Transverse colon (tissue), 4 donors: ENCODE data around the gene TMEM50A.
"Not testable (repeated sequence)": the region's sequence is repeated elsewhere in the genome, so short reads cannot be mapped to it uniquely, and the experiment has no call there.

ENCODE experiments used
- EP300 ChIP-seq: sonication (generic); formaldehyde crosslinking; IDR thresholded peaks from one replicate; pipeline ENCODE4 v1.6.1; 2017; ENCODE audit warnings: antibody characterized with exemption, low read depth
- POLR2A ChIP-seq: fragments of 450-650 bp; IDR thresholded peaks from one replicate; pipeline ENCODE4 v1.6.1; 2016; ENCODE audit warnings: antibody characterized with exemption, mild to moderate bottlenecking, moderate library complexity
- POLR2AphosphoS5 ChIP-seq, 3 donors: sonication (generic); formaldehyde crosslinking; IDR thresholded peaks; one replicate each; pipeline ENCODE4 v1.6.1; 2016; ENCODE audit warnings: antibody characterized with exemption in 3 of 3
- TF ChIP-seq, protein P1 (sequence below), 5 experiments: fragments of 200-600 bp in 3 of 5; fragments of 450-650 bp in 2 of 5; sonication (generic) in 3 of 5; IDR thresholded peaks; 1 replicate in 2 of 5; 2 replicates in 3 of 5; pipeline ENCODE4 v1.5.1; 2016 to 2017; ENCODE audit warnings: antibody characterized with exemption in 5 of 5, inconsistent platforms in 3 of 5, mild to moderate bottlenecking in 2 of 5, moderate library complexity in 1 of 5

DNA sequence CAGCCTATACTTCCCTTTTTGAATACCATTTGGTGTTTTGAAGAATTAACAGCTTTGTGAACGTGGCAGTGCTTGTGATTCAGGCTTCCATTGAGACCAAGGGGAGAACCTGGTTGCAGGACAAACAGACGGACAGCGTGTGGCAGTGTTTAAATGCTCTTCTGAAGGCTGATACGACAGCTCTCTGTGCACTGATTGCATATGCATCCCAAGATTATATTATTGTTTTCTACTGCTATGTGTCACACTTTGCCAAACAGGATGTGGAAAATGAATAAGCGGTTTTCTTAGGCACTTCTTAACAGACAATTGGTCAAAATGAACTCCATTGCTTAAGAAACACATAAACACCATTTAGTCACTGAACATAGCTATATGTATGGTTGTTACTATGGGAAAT is 8.2 kb upstream of the TMEM50A start:
- TF ChIP-seq POLR2AphosphoS5 (IDR thresholded peaks at IDR 0.05); EP300; POLR2A: not testable (repeated sequence)
- TF ChIP-seq, protein P1, sequence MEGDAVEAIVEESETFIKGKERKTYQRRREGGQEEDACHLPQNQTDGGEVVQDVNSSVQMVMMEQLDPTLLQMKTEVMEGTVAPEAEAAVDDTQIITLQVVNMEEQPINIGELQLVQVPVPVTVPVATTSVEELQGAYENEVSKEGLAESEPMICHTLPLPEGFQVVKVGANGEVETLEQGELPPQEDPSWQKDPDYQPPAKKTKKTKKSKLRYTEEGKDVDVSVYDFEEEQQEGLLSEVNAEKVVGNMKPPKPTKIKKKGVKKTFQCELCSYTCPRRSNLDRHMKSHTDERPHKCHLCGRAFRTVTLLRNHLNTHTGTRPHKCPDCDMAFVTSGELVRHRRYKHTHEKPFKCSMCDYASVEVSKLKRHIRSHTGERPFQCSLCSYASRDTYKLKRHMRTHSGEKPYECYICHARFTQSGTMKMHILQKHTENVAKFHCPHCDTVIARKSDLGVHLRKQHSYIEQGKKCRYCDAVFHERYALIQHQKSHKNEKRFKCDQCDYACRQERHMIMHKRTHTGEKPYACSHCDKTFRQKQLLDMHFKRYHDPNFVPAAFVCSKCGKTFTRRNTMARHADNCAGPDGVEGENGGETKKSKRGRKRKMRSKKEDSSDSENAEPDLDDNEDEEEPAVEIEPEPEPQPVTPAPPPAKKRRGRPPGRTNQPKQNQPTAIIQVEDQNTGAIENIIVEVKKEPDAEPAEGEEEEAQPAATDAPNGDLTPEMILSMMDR (IDR thresholded peaks at IDR 0.05), result not testable (repeated sequence)
